K562 (cell line): ENCODE results near the gene TMEM38B. TPM values are rescaled to one million over a fixed set of nuclear protein-coding genes. Genes with fewer than 3 reads are reported as not detected.

Experiments
- ATAC-seq: fragments of 200-7000 bp; cut with Tn5 transposase; 3 replicates; pipeline ENCODE4 v1.9.1; 2020; ENCODE audit warnings: moderate library complexity
- BruUV-seq: library from RNA; stranded (reverse); fragments of 400-500 nt; replicated peaks from 2 replicates; lab custom pipeline; 2021; lab: Mats Ljungman, UMichigan
- CTCF ChIA-PET: fragments of 300-600 bp; formaldehyde crosslinking; extraction: SDS; loops from one replicate; lab custom pipeline; 2021; ENCODE audit warnings: low intra/inter-chr PET ratio; lab: Yijun Ruan, JAX
- POLR2A ChIA-PET: fragments of 300-600, 350-650 bp; sonication (Branson Sonifier 250); formaldehyde crosslinking; extraction: SDS; loops from one replicate; lab custom pipeline; 2021; ENCODE audit warnings: antibody characterized with exemption, inconsistent platforms; lab: Yijun Ruan, JAX
- DNase-seq, 4 experiments: peaks; one replicate each; pipeline versions ENCODE4 v3.0.0 to v3.0.0-alpha.2; 2011 to 2018; ENCODE audit warnings: low spot score in 3 of 4, mixed read lengths in 3 of 4; ENCODE audit errors: extremely low read depth in 1 of 4
- FAIRE-seq: peaks from 2 replicates; lab custom pipeline; 2011; peaks lifted over from hg19 to GRCh38; lab: Jason Lieb, UNC
- H2AFZ ChIP-seq: 2 replicates; pipeline ENCODE4 v1.6.0; 2011; ENCODE audit warnings: low read depth, low read length, control low read depth, inconsistent platforms
- H3K27ac ChIP-seq: fragments of 200-600 bp; 3 replicates; pipeline ENCODE4 v1.8.0; 2011; ENCODE audit warnings: low read depth, mild to moderate bottlenecking, control low read depth, inconsistent platforms, low read length, moderate library complexity, mixed read lengths; ENCODE audit errors: extremely low read depth
- H3K27me3 ChIP-seq, 2 experiments: fragments of 300-600 bp in 1 of 2; 2 replicates in 1 of 2; 3 replicates in 1 of 2; pipeline versions ENCODE4 v1.6.0 to v1.8.0; 2011; ENCODE audit warnings: inconsistent platforms in 2 of 2, low read length in 2 of 2, mild to moderate bottlenecking in 1 of 2, mixed read lengths in 1 of 2, moderate library complexity in 1 of 2; ENCODE audit not compliant: control insufficient read depth in 2 of 2, insufficient read depth in 2 of 2
- H3K36me3 ChIP-seq: fragments of 300-600 bp; 3 replicates; pipeline ENCODE4 v1.8.0; 2011; ENCODE audit warnings: mild to moderate bottlenecking, low read length, inconsistent platforms; ENCODE audit not compliant: control insufficient read depth, insufficient read depth
- H3K4me1 ChIP-seq, 2 experiments: fragments of 200-600 bp in 1 of 2; replicated peaks in 1 of 2; 2 replicates in 1 of 2; 3 replicates in 1 of 2; pipeline versions ENCODE4 v1.5.1 to v1.8.0; 2011; ENCODE audit warnings: inconsistent platforms in 2 of 2, low read length in 2 of 2, mild to moderate bottlenecking in 1 of 2, mixed read lengths in 1 of 2, moderate library complexity in 1 of 2; ENCODE audit not compliant: control insufficient read depth in 2 of 2, insufficient read depth in 2 of 2
- H3K4me2 ChIP-seq: 2 replicates; pipeline ENCODE4 v1.6.1; 2011; ENCODE audit warnings: low read length, control low read depth, inconsistent platforms, mixed read lengths; ENCODE audit not compliant: insufficient read depth
- H3K4me3 ChIP-seq: fragments of 200-600 bp; sonication (generic), shearing (Covaris generic); 2 replicates; pipeline ENCODE4 v1.5.1; 2016; ENCODE audit warnings: control low read depth, inconsistent platforms
- H3K79me2 ChIP-seq: fragments of 200-600 bp; 3 replicates; pipeline ENCODE4 v1.8.0; 2011; ENCODE audit warnings: low read length, inconsistent platforms; ENCODE audit not compliant: control insufficient read depth, insufficient read depth
- H3K9ac ChIP-seq, 2 experiments: 2 replicates each; pipeline versions ENCODE4 v1.6.0 to v1.6.1; 2011; ENCODE audit warnings: low read depth in 2 of 2, low read length in 2 of 2, control low read depth in 1 of 2, inconsistent platforms in 1 of 2, mild to moderate bottlenecking in 1 of 2, mixed read lengths in 1 of 2; ENCODE audit not compliant: insufficient read depth in 1 of 2
- H3K9me1 ChIP-seq: one replicate; pipeline ENCODE4 v1.6.0; 2011; ENCODE audit warnings: inconsistent platforms, mild to moderate bottlenecking, low read length, moderate library complexity; ENCODE audit not compliant: control insufficient read depth, insufficient read depth
- H3K9me3 ChIP-seq: replicated peaks from 2 replicates; pipeline ENCODE4 v1.5.1; 2011; ENCODE audit warnings: low read depth, low read length, inconsistent platforms; ENCODE audit not compliant: control insufficient read depth, insufficient read depth
- H4K20me1 ChIP-seq: replicated peaks from 2 replicates; pipeline ENCODE4 v1.6.1; 2011; ENCODE audit warnings: low read length, inconsistent platforms, mixed read lengths; ENCODE audit not compliant: control insufficient read depth, insufficient read depth
- CBX2 ChIP-seq: fragments of 200-600 bp; sonication (generic); IDR thresholded peaks from one replicate; pipeline ENCODE4 v1.6.1; 2012; ENCODE audit warnings: mild to moderate bottlenecking, low read length, inconsistent platforms; ENCODE audit not compliant: insufficient read depth, poor library complexity, severe bottlenecking
- EHMT2 ChIP-seq: fragments of 450-650 bp; IDR thresholded peaks from 2 replicates; pipeline ENCODE4 v1.6.1; 2018; ENCODE audit warnings: antibody characterized with exemption
- HMG20A ChIP-seq: fragments of 450-650 bp; formaldehyde crosslinking; conservative IDR thresholded peaks from 2 replicates; pipeline ENCODE4 v1.4.0; 2020; ENCODE audit warnings: mild to moderate bottlenecking, mixed read lengths
- NCOR1 ChIP-seq: fragments of 450-650 bp; IDR thresholded peaks from 2 replicates; pipeline ENCODE4 v1.6.1; 2016; ENCODE audit warnings: mild to moderate bottlenecking, moderate library complexity
- PHTF2 ChIP-seq: fragments of 250-450 bp; sonication (Bioruptor Pico); IDR thresholded peaks from 2 replicates; pipeline ENCODE4 v1.5.0; 2021; ENCODE audit warnings: mild to moderate bottlenecking
- PML ChIP-seq: IDR thresholded peaks from 2 replicates; pipeline ENCODE4 v1.6.1; 2012; ENCODE audit warnings: low read length, inconsistent platforms
- POLR3A ChIP-seq: IDR thresholded peaks from 2 replicates; pipeline ENCODE4 v1.6.1; 2011; ENCODE audit warnings: borderline replicate concordance, mild to moderate bottlenecking, moderate library complexity; ENCODE audit not compliant: insufficient read length, insufficient read depth; ENCODE audit errors: extremely low read depth
- PPARD ChIP-seq: fragments of 250-450 bp; sonication (Bioruptor Pico); IDR thresholded peaks from 2 replicates; pipeline ENCODE4 v1.8.0; 2022; ENCODE audit warnings: inconsistent platforms, mild to moderate bottlenecking, moderate library complexity
- RBBP5 ChIP-seq: fragments of 200-600 bp; sonication (generic); IDR thresholded peaks from 2 replicates; pipeline ENCODE4 v1.6.1; 2012; ENCODE audit warnings: borderline replicate concordance, mild to moderate bottlenecking, low read length, control low read depth, inconsistent platforms; ENCODE audit not compliant: insufficient read depth, poor library complexity, severe bottlenecking
- RFX5 ChIP-seq: IDR thresholded peaks from 2 replicates; pipeline ENCODE4 v1.6.1; 2011; ENCODE audit warnings: low read depth, mild to moderate bottlenecking, improper control_type of control experiment, low read length
- TEAD1 ChIP-seq, 2 experiments: fragments of 450-650 bp in 1 of 2; sonication (generic) in 1 of 2; formaldehyde crosslinking; IDR thresholded peaks; 2 replicates each; pipeline versions ENCODE4 v1.4.0 to v1.8.0; 2020 to 2022; ENCODE audit warnings: mild to moderate bottlenecking in 2 of 2, missing genetic modification reagents in 1 of 2
- THRAP3 ChIP-seq: fragments of 450-650 bp; IDR thresholded peaks from 2 replicates; pipeline ENCODE4 v1.6.1; 2016; ENCODE audit warnings: mild to moderate bottlenecking, inconsistent platforms, borderline replicate concordance
- ZBTB9 ChIP-seq: fragments of 450-650 bp; formaldehyde crosslinking; IDR thresholded peaks from 2 replicates; pipeline ENCODE4 v1.4.0; 2020; ENCODE audit warnings: mild to moderate bottlenecking, moderate library complexity
- ZNF24 ChIP-seq: fragments of 450-650 bp; IDR thresholded peaks from 2 replicates; pipeline ENCODE4 v1.6.1; 2016
- ZNF311 ChIP-seq: fragments of 250-450 bp; sonication (Bioruptor Pico); IDR thresholded peaks from 2 replicates; pipeline ENCODE4 v1.4.0; 2020; ENCODE audit warnings: mild to moderate bottlenecking, moderate library complexity
- ZNF449 ChIP-seq: fragments of 250-450 bp; sonication (Bioruptor Pico); IDR thresholded peaks from 2 replicates; pipeline ENCODE4 v1.8.0; 2022; ENCODE audit warnings: moderate library complexity, mild to moderate bottlenecking, inconsistent platforms
- ZNF655 ChIP-seq: fragments of 250-450 bp; sonication (Bioruptor Pico); IDR thresholded peaks from 2 replicates; pipeline ENCODE4 v1.5.0; 2021
- ZSCAN32 ChIP-seq: fragments of 450-650 bp; formaldehyde crosslinking; IDR thresholded peaks from 2 replicates; pipeline ENCODE4 v1.4.0; 2020; ENCODE audit warnings: mild to moderate bottlenecking, moderate library complexity
- WGBS: fragments of 100-300 bp; shearing (Covaris generic); methylation state at CpG from one replicate; pipeline ENCODE4 v1.1.6; 2016; ENCODE audit warnings: low coverage, mixed read lengths; ENCODE audit not compliant: insufficient coverage; ENCODE audit errors: missing lambda C conversion rate; 5-methylcytosine and 5-hydroxymethylcytosine counted together
- in situ Hi-C: fragments of 300-500 bp; cut with MboI; formaldehyde crosslinking; loops from 4 replicates; pipeline ENCODE4 v1.15.0; 2018; ENCODE audit warnings: inconsistent platforms, mixed read lengths
- intact Hi-C: fragments of 100-400 bp; cut with micrococcal nuclease; formaldehyde crosslinking; loops from 2 replicates; pipeline ENCODE4 v1.14.2; 2022
- polyA plus RNA-seq, 8 experiments: library from polyadenylated mRNA; depleted of rRNA in 4 of 8; stranded (reverse) in 5 of 8; unstranded in 3 of 8; fragments of >200 nt; fragmentation: Nextera tagmentation in 2 of 8; fragmentation: Illumina TruSeq in 1 of 8; extraction: Ambion mirVana in 2 of 8; extraction: Trizol in 1 of 8; gene quantifications; 2 replicates each; pipeline versions ENCODE4 v1.2.1 to v1.2.3, GENCODE V29; 2011 to 2014; ENCODE audit warnings: inconsistent platforms in 1 of 8, missing spikeins in 1 of 8
- total RNA-seq, 7 experiments: library from RNA; depleted of rRNA in 6 of 7; stranded (reverse); fragments of >200 nt in 6 of 7; fragmentation: Illumina TruSeq in 2 of 7; extraction: Trizol in 2 of 7; gene quantifications; 2 replicates each; pipeline versions ENCODE4 v1.2.1 to v1.2.3, GENCODE V29; 2011 to 2021; ENCODE audit warnings: low replicate concordance in 1 of 7

Gene TMEM38B
- total and polyA plus RNA-seq, 9 of the 15 experiments (the other 6 are each of a cell fraction or from before 2014, with no cell fraction given): 26.0 to 57.5 (median 38.5) TPM

- H3K4me2 ChIP-seq: peak overlapping the region; percentile 80
- H3K36me3 ChIP-seq: no peaks in the 10 kb centered on the region
- no peaks in the 10 kb centered on the region for H3K27me3 ChIP-seq
- H3K9ac ChIP-seq: peak overlapping the region; percentile 47 to 83; a peak in 3 of 4 replicates
- no peaks in the 10 kb centered on the region for H3K79me2 ChIP-seq
- no peaks in the 10 kb centered on the region for H3K9me1 ChIP-seq
- FAIRE-seq (peak; percentile 97), ATAC-seq (peak; percentile 85), DNase-seq (peak; percentile 77 to 90 (median 80))
- peak overlapping the region; percentile 78 for H2AFZ ChIP-seq
- ChIA-PET CTCF (no interaction called here), POLR2A (interaction anchor here (0.6 to 1.4 kb wide), 10 partner anchors 10 to 1774 kb away, joined by 3 to 6 read pairs (median 4); partner anchors contain the start of gene TMEM38B)
- peak overlapping the region; percentile 12; the same call in 1 of the 2 replicates for H3K4me3 ChIP-seq
- peak overlapping the region; percentile 81 for H3K27ac ChIP-seq
- no peaks in the 10 kb centered on the region for H3K9me3 ChIP-seq
- H4K20me1 ChIP-seq: no peaks in the 10 kb centered on the region
- intact Hi-C loops (loop anchor here (2.0 kb wide), 1 partner anchor 47 kb away; the partner anchor contains the start of gene TMEM38B), in situ Hi-C loops (no loop called here)
- WGBS: 5% methylated on average over 12 of the region's 12 CpGs
- peaks cover 18 to 35% of the 10 kb centered on the region in 2 experiments; a peak in 4 of 5 replicates for H3K4me1 ChIP-seq
- no TSS peak for BruUV-seq
- TF ChIP-seq PHTF2 (CRISPR knock-in tag) (no peak), EHMT2 (no peak), POLR3A (no peak), NCOR1 (peak; percentile 95), CBX2 (no peak), PPARD (CRISPR knock-in tag) (no peak), PML (peak; percentile 86), RFX5 (no peak), ZSCAN32 (CRISPR knock-in tag) (no peak), ZNF311 (no peak), HMG20A (CRISPR knock-in tag) (no peak), ZNF24 (peak; percentile 59; the same call in 1 of the 2 replicates), ZBTB9 (CRISPR knock-in tag) (no peak), THRAP3 (no peak), TEAD1 (CRISPR knock-in tag; IDR thresholded peaks at IDR 0.05) (peak in 1 of 2 experiments; percentile 74; a peak in 2 of 4 replicates), RBBP5 (peak; percentile 51), ZNF449 (CRISPR knock-in tag) (no peak), ZNF655 (CRISPR knock-in tag) (no peak)
Observed at GRCh38 chr9:105647595-105648349, 46.6 kb upstream of the TMEM38B start.
